Measurements from ENCODE around the gene NT5M.

NT5M gene

GRCh38 chr17:17355426-17355825, 52.3 kb downstream of the NT5M start:
- peak; percentile 16 for DNase-seq

DNA sequence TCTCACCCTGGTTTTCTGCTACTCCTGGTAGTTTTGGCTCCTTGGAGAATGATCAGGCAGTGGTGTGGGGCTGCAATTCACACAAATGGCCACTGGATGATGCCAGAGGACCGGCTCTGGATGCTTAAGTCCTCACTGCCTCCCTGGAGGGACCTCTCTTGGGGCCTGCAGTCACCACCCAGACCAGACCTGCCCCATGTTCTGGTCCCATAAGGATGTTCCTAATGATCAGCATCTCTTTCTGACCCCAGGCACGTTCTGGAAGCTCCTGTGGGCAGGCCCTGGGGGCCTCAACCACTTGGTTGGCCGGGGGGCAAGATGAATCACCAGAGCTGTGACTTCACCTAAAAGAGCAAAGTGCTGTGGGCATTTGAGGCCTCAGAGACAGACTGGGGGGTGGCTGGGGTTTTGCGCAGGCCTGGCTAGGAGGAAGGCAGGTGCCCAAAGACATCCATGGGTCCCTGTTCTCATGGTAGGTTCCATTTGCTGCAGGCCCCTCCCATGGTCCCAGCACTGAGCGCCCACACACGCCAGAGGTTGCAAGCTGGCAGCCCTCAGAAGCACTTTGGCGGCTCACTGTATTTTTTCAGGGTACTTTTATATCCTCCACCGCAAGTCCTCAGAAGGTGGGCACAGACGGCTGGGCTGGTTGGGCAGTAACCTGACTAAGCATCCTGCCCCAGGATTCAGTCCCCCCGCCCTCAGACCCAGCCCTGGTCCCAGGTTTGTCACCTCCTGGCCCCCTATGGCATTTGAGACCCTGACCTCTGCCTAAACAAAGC, 53.2 kb downstream of the NT5M start:
- DNase-seq, result peak; percentile 92

GRCh38 chr17:17356931-17357270, 53.7 kb downstream of the NT5M start:
- no peak for DNase-seq

- no peak for DNase-seq
Measured at GRCh38 chr17:17358060-17358751, 55.0 kb downstream of the NT5M start.

DNA sequence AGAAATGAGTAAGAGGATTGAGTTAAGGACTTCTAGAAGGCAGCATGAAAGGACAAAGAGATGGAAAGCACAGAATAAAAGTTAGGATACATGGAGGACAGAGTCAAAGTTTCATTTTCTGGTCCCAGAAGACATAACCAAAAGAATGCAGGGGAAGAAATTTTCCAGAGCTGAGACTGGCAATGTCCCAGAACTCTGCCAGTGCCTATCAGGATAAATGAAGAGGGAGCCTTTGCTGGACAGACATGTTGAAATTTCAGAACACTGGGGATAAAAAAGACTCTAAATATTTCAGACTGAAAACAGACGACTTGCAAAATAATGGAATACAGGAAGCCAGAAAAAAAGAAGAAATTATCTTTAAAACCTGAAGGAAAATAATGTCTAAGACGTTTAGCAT, 55.7 kb downstream of the NT5M start:
- no peak for DNase-seq

DNA sequence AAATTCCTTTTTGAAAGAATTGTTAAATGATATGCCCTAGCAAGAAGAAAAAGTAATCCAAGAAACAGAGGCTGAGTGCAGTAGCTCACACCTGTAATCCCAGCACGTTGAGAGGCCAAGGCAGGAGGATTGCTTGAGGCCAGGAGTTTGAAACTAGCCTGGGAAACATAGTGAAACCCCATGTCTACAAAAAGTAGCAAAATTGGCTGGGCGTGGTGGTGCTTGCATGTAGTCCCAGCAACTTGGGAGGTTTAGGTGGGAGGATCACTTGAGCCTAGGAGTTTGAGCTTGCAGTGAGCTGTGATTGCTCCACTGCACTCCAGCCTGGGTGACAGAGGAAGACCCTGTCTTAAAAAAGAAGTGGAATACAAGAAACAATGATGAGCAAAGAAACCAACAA, 56.1 kb downstream of the NT5M start:
- DNase-seq, result no peak

DNA sequence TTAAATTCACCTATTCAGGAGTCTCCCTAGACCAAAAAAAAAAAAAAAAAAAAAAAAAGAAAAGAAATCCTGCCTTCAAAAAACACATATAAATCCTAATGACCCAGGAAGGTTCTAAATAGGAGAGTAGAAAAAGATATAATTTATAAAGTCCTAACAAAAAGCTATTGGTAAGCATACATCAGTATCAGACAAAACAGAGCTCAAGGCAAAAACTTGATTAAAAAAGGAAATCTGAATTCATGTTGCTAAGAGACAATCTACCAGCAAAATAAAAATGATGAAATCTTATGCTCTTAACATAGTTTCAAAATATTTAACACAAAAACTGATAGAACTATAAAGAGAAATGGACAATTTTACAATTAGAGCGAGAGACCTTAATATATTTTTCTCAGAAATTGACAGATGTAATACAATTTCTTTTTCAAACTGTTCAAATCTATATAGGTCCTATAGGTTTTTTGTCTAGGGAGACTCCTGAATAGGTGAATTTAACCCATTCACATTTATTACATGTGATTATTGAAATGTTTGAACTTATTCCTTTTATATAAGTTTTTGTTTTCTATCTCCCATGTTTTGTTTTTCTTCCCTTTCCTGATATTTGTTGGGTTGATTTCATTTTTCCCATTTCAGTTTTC, 57.0 kb downstream of the NT5M start:
- DNase-seq, result no peak

- DNase-seq, result no peak
Measured at GRCh38 chr17:17361543-17361866, 58.3 kb downstream of the NT5M start.

GRCh38 chr17:17361867-17362539, 58.8 kb downstream of the NT5M start:
- no peak for DNase-seq

DNA sequence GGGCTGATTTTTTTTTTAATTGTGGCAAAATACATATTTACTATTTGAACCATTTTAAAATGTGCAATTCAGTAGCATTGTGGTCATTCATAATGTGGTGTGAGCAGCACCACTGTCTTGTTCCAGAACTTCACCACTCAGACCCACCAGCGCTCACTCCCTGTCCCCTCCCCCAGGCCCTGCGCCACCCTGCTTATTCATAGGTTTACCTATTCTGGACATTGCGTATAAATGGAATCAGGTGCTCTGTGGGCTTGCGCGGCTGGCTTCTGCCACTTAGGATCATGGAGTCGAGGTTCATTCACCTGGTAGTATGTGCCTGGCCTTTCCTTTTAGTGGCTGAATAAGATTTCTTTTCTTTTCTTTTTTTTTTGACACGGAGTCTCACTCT, 59.4 kb downstream of the NT5M start:
- no peak for DNase-seq

DNA sequence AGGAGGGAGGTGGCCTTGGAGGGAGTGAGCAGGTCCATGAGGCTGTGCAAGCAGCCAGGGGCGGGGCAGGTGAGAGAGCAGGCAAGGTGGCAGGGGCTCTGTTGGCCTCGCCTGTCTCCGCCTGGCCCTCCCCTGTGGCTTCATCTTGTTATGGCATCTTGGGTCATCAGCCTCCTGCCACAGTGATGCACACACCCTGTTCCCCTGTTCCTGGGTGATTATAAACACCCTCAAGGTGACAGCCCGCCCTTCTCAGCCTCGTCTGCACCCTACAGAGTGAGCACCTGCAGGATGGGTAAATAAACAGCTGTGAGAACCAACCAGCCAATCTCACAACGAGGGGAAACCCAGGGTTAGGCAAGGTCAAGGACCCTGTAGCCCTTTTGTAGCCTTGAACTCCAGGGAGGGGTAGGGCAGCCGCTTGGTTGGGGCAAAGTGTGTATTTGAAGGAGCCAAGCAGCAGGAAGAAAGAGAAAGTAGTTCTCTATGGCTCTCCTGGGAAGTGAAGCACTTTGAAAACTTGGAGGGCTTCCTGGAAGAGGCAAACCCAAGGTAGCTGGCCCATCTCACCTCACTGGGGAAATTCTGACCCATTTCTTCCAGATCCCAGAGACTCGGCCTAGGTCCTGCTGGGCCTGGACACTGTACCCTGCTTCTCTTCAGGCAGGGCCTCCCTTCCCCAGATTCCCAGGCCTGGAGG, 60.6 kb downstream of the NT5M start:
- peak; percentile 31 for DNase-seq

GRCh38 chr17:17364338-17364667, 61.1 kb downstream of the NT5M start:
- DNase-seq, result no peak

GRCh38 chr17:17365476-17366110, 62.4 kb downstream of the NT5M start:
- no peak for DNase-seq

DNA sequence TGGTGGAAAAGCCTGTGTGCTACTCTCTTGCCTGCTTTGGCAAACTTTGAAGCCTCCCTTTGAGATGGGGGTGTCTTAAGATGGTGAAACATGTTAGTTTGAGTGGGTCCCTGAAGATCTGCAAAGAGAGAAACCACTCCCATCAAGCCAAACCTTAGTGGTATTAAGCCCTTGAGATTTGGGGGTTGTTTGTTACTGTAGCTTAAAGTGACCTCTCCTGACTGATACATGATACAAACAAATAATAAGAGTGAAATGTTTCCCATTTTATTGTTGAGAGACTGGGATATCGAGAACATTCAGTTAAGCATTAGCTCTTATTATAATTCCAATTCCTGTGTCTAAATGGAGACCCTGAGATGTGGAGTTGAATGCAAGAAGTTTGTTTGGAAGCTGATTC, 63.1 kb downstream of the NT5M start:
- no peak for DNase-seq

DNA sequence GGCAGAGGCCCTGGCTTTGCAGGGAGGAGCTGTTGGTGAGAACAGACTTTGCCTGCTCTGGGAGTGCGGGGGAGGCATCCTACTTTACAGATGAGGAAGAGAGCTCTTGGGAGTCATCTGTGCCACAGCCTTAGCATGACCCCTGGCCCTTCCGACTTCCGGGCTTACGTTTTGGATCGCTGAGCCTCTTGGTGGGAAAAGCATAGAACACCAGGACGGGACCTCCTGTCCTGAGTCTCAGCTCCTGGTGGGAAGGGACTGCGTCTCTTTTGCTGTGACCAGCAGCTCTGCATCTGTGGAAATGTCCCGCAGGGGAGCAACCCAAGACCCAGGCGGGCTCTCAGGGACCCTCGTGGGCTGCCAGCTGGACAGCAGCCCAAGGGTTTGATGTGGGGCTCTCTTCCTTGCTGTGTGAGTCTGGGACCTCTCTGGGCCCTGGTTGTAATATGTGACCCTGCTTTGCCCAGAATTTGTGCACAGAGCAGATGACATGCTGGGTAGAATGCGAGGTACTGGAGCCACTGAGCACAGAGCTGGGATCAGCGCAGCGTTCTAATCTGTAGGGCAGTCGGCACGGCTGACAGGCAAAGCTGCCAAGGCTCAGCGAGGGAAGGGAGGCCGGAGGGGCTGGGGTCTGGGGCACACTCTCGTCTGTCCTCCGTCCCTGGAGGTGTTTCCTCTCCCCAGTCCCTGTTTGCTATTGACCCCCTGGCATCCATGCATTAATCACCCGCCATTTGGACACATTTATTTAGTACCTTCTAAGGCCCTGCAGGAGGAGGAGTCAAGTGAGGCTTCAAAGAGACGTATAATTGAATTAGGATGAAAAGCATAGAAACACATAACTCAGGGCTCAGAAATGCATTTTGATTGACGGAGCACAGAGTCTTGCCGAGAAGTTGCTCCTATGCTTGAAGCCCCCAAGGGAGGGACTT, 64.0 kb downstream of the NT5M start:
- no peak for DNase-seq

GRCh38 chr17:17367931-17368330, 64.8 kb downstream of the NT5M start:
- DNase-seq, result no peak

DNA sequence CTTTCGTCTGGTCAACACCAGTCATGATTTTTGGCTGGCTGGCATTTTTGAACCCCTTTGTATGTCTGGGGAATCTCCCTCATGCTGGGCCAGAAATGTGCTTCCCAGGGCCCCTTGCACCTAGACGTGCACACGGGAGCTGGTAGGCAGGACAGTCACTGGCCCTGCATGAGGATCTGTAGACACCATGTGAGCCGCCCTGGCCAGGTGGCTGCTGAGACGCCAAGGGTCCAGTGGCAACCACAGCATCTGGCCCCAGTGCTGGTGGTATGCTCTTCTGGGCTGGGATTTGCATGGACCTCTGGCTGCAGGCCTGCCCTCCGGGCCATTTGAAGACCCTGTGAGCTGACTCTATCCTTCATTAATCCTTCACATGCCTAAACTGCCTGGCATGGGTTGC, 67.5 kb downstream of the NT5M start:
- no peak for DNase-seq

DNA sequence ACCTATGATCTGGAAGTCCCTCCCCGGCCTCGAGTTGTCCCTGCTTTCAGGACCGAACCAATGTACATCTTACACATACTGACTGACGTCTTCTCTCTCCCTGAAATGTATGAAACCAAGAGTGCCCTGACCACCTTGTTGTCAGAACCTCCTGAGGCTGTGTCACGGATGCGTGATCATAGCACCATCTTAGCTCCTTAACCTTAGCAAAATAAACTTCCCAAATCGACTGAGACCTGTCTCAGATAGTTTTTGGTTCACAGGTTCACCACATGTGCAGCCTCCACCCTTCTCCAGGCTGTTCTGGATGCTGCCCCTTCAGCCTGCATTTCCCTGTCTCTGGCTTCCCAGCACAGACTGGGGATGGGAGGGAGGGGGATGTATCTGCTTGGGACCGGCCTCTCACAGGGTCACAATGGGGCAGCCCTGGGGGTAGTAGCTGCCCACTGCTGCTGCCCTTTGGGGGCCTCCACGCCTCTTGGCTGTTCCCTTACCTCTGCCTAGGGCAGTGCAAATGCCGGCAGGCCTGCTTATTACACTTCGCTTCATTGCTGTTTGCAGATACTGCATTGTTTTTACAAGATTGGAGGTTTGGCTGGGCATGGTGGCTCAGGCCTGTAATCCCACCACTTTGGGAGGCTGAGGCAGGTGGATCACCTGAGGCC, 69.8 kb downstream of the NT5M start:
- DNase-seq, result no peak

GRCh38 chr17:17375841-17376240, 72.7 kb downstream of the NT5M start:
- no peak for DNase-seq

GRCh38 chr17:17376362-17376761, 73.2 kb downstream of the NT5M start:
- DNase-seq, result no peak
